Hypothalamus (tissue), 51 donors: ENCODE results near the gene CRTC1.
A peak's percentile ranks its signal among the peaks of the same experiment; 100 is the strongest.

Source experiments
- DNase-seq, 51 donors: peaks; one replicate each; lab custom pipeline; 2025; lab: John Stamatoyannopoulos, UW

Gene CRTC1

GRCh38 chr19:18828786-18829185 is 145.3 kb downstream of the CRTC1 start:
- no peak for DNase-seq

GRCh38 chr19:18830488-18830887 is 147.0 kb downstream of the CRTC1 start:
- DNase-seq: no peak

GRCh38 chr19:18831524-18832305 is 148.2 kb downstream of the CRTC1 start, which contains the start of gene UPF1:
Gene UPF1 (plus strand): TSS chr19:18831959. CDS start chr19:18832210, 251 bp downstream.
- DNase-seq: peak; percentile 29 to 93 (median 82)
